ENCODE results near the gene P2RY1.
"Not testable (repeated sequence)": the region's sequence is repeated elsewhere in the genome, so short reads cannot be mapped to it uniquely, and the experiment has no call there.

P2RY1 gene

GRCh38 chr3:152836269-152836668 lies 1.3 kb downstream of the P2RY1 start:
- no peak for DNase-seq (ENCODE audit: low read depth)

GRCh38 chr3:152839511-152839910 lies 4.6 kb downstream of the P2RY1 start:
- no peak for DNase-seq (ENCODE audit: low read depth)

- no peak for DNase-seq (ENCODE audit: low read depth)
Observed at GRCh38 chr3:152841131-152841530, 6.2 kb downstream of the P2RY1 start.

- no peak for DNase-seq (ENCODE audit: low read depth)
Observed at GRCh38 chr3:152842413-152842812, 7.5 kb downstream of the P2RY1 start.

- no peak for DNase-seq (ENCODE audit: low read depth)
Observed at GRCh38 chr3:152843955-152844354, 9.0 kb downstream of the P2RY1 start.

- DNase-seq (ENCODE audit: low read depth), result not testable (repeated sequence)
Observed at GRCh38 chr3:152846572-152847202, 11.8 kb downstream of the P2RY1 start.

GRCh38 chr3:152847599-152847998 lies 12.7 kb downstream of the P2RY1 start:
- DNase-seq (ENCODE audit: low read depth), result not testable (repeated sequence)

- no peak for DNase-seq (ENCODE audit: low read depth)
Observed at GRCh38 chr3:152849996-152850578, 15.2 kb downstream of the P2RY1 start.

GRCh38 chr3:152853196-152853595 lies 18.3 kb downstream of the P2RY1 start:
- DNase-seq (ENCODE audit: low read depth), result no peak

- no peak for DNase-seq (ENCODE audit: low read depth)
Observed at GRCh38 chr3:152857082-152857481, 22.2 kb downstream of the P2RY1 start.

- no peak for DNase-seq (ENCODE audit: low read depth)
Observed at GRCh38 chr3:152858170-152858800, 23.4 kb downstream of the P2RY1 start.

- no peak for DNase-seq (ENCODE audit: low read depth)
Observed at GRCh38 chr3:152860736-152861135, 25.8 kb downstream of the P2RY1 start.

- DNase-seq (ENCODE audit: low read depth), result no peak
Observed at GRCh38 chr3:152865668-152866245, 30.8 kb downstream of the P2RY1 start.

GRCh38 chr3:152870027-152870426 lies 35.1 kb downstream of the P2RY1 start:
- DNase-seq (ENCODE audit: low read depth), result no peak

- not testable (repeated sequence) for DNase-seq (ENCODE audit: low read depth)
Observed at GRCh38 chr3:152873314-152873713, 38.4 kb downstream of the P2RY1 start.

- DNase-seq (ENCODE audit: low read depth), result no peak
Observed at GRCh38 chr3:152874896-152875749, 40.2 kb downstream of the P2RY1 start.

GRCh38 chr3:152879130-152879789 lies 44.3 kb downstream of the P2RY1 start:
- DNase-seq (ENCODE audit: low read depth), result no peak

- no peak for DNase-seq (ENCODE audit: low read depth)
Observed at GRCh38 chr3:152879790-152880174, 44.9 kb downstream of the P2RY1 start.

GRCh38 chr3:152885076-152885475 lies 50.1 kb downstream of the P2RY1 start:
- no peak for DNase-seq (ENCODE audit: low read depth)

Data from stimulated activated CD8-positive, alpha-beta memory T cell treated with anti-CD3 and anti-CD28 coated beads, Interleukin-4, amount 100 ng/mL, for 24 hours (primary cell).